Measurements from ENCODE around the gene SIRT3.

SIRT3 gene

DNA sequence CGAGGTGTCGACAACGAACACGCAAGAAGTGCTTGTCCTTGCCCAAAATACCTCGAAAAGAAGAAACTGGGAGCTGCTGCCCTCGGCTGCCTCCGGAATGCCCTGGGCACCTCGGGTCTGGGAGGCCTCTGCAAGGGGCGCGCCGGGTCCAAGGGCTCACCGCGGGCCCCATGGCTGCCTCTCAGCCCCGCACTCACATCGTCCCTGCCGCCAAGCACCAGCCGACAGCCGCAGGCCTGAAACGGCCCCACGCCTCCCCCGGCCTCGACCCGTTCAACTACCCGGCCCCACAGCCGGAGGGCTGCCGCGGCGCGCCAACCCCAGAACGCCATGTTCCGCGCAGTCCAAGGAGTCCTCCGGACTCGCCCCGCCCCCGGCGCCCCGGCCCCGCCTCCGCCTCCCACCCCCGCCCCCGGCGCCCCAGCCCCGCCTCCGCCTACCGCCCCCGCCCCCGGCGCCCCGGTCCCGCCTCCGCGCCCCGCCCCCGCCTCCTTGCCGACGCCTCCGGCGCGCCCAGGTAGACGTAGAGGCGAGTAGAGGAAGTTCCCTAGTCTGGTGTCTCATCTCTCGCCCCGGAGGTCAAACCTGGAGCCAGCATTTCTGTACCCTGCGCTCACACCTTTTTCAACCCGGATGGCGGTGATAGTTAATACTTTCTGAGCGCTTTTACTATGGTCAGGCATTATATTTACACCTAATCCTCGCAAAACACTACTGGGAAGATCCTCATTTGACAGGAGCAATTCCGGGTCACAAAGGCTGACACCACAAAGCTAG is at the start of gene SIRT3:
Gene SIRT3, minus strand, starts transcription at position 346 of the 777 bp plus-strand sequence. Its CDS starts 14 bp downstream, at position 332.
- peak; percentile 80 for DNase-seq (ENCODE audit: low read depth, low spot score)

DNA sequence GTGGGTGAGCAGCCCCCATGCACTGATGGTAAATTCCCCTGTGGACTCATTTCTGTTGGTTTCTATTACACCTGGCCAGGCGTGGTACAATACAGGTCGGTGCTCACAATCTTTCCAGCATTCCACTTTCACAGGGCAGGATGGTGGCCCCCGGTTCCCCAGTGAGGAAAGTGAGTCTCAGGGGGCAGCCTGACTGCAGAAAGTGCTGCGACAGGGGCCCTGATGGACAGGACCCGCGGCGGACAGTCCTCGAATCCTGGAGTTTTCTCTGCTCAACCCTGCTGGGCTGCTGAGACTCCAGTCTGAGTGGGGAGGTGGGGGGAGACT is 49.7 kb upstream of the SIRT3 start:
- no peak for DNase-seq (ENCODE audit: low read depth, low spot score)

DNA sequence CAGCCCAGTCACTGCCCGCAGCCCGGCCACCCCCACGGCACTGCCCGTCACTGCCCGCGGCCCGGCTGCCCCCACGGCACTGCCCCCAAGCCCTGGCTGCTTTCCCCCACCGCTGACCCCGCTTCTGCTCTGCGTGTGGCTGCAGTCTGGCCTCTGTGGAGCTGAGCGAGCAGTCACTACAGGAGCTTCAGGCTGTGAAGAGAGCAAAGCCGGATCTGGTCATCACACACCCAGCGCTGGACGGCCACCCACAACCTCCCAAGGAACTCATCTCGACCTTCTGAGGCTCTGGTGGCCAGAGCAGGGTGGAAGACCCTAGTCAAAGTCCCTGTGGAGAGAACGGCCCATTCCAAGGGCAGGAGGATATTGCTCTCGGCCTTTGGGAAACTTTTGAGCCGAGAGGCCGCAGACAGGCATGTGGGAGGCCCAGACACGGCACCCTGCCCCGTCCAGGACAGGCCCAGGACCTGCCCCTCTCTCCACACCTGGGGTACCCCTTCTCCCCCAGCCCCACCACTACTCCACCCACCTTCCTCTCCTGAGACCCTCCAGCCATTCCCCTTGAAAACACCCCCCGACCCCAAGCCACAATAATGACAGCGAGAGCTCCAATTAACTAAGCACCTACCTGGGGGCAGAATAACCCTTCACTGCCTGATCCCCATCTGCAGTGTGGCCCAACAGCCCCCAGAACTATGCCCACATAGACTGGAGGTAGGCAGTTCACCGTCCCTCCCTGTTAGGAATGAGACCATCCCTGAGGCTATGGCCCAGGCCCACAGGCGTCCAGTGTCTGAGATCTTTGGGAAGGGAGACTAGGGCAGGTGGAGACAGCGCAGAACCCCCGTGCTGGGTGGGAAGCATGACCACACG is 49.1 kb upstream of the SIRT3 start:
- DNase-seq (ENCODE audit: low read depth, low spot score): no peak

DNA sequence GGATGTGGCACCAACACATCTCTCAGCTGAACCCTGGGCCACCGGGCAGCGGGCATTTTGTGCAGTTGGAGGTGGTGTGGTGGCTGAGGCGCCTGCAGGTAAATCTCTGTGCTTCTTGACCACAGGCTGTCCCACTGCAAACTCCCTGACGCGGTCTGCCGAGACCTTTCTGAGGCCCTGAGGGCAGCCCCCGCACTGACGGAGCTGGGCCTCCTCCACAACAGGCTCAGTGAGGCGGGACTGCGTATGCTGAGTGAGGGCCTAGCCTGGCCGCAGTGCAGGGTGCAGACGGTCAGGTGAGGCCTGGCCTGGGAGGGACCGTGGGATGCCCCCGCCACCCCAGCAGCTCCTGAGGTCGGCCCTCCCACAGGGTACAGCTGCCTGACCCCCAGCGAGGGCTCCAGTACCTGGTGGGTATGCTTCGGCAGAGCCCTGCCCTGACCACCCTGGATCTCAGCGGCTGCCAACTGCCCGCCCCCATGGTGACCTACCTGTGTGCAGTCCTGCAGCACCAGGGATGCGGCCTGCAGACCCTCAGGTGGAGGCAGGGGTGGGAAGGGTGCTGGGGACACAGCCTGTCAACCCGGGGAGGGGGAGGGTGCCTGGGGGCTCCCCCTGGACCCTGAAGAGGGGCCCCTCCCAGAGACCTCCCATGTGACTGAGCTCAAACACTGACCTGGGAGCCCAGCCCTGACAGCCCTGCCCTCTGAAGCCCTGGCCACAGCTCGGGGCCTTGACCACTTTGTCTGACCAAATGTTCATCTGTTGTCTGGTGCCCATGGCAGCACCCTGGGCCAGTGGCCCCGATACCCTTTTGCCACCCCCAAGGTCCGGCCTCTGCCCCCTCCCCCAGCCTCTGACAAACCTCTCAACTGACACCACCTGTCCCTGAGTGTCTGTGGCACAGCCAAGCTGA is 48.2 kb upstream of the SIRT3 start:
- DNase-seq (ENCODE audit: low read depth, low spot score): no peak

DNA sequence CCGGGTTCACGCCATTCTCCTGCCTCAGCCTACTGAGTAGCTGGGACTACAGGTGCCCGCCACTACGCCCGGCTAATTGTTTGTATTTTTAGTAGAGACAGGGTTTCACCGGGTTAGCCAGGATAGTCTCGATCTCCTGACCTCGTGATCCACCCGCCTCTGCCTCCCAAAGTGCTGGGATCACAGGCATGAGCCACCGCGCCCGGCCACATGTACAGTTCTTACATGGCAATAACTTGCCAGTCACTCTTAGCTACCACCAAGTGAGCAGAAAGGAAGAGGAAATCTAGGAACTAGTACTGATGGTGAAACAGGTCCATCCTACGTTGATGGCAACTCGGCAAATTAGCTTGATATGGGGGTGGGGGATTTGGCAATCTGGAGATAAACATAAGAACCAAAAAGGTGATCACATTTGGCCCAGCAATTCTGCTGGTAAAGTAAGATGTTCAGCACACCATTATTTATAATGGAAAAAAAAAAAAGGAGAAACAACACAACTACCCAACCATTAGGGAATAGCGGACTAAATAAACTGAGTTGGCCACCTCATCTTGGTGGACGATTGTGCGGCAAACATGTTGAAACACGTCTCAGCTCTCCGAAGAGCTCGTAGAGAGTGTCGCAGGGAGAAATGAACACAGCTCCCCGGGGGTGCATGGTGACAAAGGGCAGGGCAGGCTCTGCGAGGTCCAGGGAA is 47.4 kb upstream of the SIRT3 start:
- DNase-seq (ENCODE audit: low read depth, low spot score): no peak

DNA sequence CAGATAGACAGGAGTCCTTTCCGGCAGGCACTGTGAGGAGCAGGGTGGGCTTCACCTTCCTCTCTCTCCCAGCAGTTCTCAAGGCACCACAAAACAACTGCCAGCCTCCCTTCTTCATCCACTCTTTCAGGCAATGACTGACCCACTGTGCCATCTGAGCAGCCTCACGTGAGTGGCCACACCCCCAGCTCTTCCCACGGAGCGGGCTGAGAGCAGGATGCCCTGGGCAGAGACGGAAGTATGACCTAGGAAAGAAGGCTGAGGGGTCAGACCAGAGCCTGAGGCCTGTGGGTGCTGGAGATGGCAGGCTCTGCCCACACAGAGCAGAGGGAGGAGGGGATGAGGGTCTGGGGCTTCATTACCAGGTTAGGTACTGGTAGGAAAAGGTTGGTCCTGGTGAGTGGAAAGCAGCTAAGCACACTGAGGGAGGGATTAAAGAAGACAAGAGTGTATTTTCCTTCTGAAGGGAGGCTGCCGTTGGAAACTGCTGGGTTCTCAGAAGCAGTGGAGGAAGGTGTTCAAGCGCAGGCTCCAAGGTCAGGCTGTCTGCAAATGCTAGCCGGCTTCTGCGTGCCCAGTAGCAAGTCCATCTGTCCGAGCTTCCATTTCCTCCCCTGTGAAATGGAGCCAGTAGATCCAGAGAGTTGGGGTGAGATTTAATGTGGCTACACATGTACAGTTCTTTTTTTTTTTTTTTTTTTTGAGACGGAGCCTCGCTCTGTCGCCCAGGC is 46.7 kb upstream of the SIRT3 start:
- no peak for DNase-seq (ENCODE audit: low read depth, low spot score)

DNA sequence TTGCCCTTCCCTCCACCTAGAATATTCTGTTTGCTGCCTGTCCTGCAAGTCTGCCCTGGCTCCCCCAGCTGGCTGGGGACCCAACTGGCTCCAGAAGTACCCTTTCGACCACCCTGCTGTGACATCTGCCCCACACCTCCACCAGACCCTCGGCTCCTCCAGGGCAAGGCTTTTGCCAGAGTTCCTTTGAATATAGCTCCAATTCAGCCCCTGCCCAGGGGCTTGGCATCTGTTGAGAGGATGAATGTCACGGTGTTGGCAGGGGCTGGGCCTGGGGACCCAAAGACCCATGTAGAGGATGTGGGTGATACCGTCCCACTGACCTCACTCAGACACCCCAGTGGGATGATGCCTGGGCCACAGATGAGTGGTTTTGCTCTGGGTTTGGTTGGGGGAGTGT is 46.0 kb upstream of the SIRT3 start:
- no peak for DNase-seq (ENCODE audit: low read depth, low spot score)

DNA sequence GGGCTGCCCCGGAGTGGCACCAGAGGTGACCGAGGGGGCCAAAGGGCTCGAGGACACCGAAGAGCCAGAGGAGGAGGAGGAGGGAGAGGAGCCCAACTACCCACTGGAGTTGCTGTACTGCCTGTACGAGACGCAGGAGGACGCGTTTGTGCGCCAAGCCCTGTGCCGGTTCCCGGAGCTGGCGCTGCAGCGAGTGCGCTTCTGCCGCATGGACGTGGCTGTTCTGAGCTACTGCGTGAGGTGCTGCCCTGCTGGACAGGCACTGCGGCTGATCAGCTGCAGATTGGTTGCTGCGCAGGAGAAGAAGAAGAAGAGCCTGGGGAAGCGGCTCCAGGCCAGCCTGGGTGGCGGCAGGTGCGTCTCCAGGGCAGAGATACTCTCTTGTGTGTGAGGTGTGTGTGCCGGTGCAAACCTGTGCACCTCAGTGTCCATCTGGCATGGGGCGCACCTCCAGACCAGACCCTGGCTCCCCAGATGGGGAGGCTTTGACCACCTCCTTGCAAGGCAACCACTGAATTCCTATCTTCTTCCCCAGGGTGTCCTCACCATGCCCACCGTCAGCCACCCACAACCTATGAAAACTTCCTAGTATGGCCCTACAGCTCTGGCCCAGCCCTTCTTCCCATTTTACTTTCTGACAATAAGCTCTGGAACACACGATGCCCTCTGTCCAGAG is 45.5 kb upstream of the SIRT3 start:
- DNase-seq (ENCODE audit: low read depth, low spot score): no peak

DNA sequence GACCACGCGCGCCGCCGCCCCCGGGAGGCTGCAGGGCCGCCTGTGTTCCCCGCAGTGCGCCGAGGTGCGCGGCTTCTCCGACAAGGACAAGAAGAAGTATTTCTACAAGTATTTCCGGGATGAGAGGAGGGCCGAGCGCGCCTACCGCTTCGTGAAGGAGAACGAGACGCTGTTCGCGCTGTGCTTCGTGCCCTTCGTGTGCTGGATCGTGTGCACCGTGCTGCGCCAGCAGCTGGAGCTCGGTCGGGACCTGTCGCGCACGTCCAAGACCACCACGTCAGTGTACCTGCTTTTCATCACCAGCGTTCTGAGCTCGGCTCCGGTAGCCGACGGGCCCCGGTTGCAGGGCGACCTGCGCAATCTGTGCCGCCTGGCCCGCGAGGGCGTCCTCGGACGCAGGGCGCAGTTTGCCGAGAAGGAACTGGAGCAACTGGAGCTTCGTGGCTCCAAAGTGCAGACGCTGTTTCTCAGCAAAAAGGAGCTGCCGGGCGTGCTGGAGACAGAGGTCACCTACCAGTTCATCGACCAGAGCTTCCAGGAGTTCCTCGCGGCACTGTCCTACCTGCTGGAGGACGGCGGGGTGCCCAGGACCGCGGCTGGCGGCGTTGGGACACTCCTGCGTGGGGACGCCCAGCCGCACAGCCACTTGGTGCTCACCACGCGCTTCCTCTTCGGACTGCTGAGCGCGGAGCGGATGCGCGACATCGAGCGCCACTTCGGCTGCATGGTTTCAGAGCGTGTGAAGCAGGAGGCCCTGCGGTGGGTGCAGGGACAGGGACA is 44.8 kb upstream of the SIRT3 start:
- DNase-seq (ENCODE audit: low read depth, low spot score): no peak

DNA sequence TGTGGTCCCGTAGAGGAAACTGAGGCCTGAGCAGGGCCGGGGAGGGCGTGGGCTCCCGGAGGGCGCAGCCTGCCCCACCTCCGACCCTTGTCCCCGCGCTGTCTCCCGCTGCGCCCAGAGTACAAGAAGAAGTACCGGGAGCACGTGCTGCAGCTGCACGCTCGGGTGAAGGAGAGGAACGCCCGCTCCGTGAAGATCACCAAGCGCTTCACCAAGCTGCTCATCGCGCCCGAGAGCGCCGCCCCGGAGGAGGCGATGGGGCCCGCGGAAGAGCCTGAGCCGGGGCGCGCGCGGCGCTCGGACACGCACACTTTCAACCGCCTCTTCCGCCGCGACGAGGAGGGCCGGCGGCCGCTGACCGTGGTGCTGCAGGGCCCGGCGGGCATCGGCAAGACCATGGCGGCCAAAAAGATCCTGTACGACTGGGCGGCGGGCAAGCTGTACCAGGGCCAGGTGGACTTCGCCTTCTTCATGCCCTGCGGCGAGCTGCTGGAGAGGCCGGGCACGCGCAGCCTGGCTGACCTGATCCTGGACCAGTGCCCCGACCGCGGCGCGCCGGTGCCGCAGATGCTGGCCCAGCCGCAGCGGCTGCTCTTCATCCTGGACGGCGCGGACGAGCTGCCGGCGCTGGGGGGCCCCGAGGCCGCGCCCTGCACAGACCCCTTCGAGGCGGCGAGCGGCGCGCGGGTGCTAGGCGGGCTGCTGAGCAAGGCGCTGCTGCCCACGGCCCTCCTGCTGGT is 44.0 kb upstream of the SIRT3 start:
- DNase-seq (ENCODE audit: low read depth, low spot score): peak; percentile 68

DNA sequence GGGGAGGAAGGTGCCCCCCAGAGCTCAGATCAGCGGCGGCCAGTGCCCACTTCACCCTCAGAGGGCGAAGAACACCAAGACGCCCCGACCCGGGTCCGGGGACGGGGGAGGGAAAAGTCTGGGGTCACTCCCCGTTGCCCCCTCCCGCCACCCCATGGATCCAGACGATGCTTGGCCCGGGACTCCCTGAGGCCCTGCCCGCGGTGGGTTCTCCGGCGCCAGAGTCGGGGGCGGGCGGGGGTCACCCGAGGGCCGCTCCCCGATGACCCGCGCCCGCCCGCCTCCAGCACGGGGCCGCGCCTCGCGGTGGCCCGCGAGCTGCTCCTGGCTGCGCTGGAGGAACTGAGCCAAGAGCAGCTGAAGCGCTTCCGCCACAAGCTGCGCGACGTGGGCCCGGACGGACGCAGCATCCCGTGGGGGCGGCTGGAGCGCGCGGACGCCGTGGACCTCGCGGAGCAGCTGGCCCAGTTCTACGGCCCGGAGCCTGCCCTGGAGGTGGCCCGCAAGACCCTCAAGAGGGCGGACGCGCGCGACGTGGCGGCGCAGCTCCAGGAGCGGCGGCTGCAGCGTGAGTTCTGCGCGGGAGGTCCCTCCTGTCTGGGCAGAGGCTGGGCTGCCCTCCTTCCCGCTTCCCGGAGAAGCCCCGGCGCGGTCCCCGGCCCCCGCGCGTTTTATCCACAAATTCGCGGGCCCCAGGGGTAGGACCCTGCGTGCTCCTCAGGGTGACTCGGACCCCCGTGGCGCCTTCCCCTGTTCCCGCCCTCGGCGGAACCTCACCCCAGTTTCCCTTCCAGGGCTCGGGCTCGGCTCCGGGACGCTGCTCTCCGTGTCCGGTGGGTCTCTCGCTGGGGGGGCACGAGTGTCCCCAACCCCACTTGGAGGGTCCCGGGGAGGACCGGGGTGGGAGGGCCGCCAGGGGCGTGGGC is 43.2 kb upstream of the SIRT3 start:
- DNase-seq (ENCODE audit: low read depth, low spot score): no peak

DNA sequence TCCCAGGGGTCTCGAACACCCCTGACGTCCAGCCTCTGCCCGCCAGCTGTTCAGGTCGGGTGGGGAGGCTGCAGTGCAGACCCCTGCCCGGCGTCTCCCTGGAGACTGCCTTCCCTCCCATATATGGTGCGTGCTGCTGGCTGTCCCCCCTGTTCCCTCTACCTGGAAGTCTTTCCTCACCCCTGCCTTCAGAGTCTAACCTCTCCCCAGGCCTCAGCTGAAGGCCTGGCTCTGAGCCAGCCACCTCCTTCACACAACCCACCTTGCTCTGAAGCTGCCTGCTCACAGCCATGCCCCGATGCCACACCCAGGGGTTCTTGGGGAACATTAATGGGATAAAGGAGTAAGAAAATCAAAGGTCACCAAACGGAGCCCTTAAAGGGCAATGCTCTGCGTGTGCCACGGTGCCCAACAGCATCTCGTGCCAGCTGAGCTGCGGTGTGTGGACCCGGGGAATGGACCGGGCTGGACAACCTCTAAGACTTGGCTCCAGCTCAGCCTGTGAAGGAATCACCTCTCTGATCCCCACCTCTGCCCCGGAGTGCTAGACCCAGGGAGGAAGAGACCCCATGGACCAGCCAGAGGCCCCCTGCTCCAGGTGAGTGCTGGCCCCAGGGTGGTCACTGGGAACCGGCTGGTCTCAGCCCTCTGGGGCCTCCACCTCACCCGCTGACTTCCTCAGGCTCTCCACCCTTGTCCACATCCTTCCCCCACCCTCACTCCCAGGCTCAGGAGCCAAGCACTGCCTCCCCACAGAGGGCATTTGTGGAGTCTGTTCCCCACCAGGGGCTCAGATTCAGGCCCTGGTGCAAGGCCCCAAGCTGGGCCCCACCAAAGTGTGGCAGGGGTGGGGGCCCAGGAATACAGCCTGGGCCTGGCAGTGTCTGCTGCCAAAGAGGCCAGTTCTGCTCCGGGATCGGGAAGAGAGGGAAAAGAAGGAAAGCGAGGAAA is 42.1 kb upstream of the SIRT3 start, which contains the start of gene NLRP6:
Gene NLRP6, plus strand, starts transcription at position 407 of the 951 bp plus-strand sequence. Its CDS starts 163 bp downstream, at position 570.
- no peak for DNase-seq (ENCODE audit: low read depth, low spot score)

DNA sequence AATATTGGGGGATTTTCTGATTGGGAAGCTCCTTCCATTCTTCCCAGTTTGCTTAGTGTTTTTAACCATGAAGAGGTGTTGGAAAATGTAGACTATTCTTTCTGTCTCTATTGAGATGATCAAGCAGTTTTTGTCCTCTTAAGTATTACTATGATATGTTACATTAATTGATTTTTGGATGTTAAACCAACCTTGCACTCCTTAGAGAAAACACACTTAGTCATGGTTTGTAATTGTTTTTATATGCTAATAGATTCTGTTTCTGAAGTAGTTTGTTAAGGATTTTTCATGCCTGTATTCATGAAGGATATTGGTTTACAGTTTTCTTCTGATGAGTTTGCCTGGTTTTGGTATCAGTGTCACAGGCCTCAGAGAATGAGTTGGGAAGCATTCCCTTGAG is 40.1 kb upstream of the SIRT3 start:
- DNase-seq (ENCODE audit: low read depth, low spot score): no peak

DNA sequence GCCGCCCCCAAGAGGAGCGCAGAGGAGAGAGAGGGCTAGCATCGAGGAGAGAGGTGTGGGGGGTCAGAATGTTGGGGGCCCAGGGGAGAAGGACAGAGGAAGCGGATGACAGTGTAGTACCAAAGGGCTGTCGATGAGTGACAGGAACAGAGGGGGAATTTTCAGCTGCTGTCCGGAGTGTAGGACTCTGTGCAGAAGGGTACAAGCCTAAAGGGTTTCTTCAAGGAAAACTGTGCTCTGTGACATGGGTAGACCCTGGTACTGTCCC is 36.7 kb upstream of the SIRT3 start:
- no peak for DNase-seq (ENCODE audit: low read depth, low spot score)

DNA sequence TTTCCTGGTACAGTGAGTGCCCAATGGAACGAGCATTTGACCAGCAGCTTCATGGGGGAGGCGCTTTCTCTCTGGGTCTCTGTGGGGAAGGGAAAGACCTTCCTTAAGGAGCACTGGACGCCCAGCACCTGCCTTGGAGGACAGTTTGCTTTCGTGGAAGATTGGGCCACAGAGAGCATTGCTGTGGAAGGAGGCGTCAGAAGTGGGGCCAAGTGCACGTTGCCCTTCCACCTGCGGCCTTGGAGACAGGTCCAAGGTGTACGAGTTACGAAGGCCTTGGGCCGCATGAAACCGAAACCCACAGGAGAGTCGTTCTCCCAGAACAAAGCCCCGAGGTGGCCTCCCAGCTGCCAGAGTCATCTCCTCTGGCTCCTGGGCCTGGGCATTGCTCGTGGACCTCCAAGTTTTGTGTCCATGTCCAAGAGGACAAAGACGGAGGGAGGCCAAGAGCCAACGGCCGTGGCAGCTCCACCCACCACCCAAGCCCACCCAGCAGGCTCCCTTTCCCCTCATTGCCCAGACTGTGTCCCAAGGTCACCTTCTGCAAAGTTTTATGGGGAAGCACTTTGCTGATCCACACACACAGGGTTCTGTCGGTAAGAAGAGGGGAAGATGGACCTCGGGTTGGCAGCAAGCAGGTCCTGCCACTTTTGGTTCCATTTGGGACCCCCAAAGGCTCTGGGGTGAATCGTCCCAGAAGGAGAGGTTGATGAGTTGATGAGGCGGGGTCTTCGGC is 36.2 kb upstream of the SIRT3 start:
- no peak for DNase-seq (ENCODE audit: low read depth, low spot score)

DNA sequence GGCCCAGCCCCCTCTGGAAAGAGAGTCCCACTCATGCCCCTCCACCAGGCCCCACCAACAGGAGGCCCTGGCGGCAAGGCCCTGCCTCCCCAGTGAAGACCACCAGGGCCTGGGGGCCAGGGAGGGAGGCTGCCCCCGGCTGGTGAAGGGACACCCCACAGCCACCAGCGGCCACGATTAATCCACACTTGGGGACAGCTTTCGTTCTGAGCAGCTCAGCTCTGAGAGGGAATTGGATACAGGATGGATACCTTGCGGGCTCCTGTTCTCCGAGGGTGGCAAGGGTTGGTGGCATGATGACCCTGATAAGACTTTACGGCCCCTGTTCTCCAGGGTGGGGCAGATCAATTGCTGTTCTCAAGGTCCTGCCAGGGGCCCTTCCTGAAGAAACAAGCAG is 35.2 kb upstream of the SIRT3 start:
- DNase-seq (ENCODE audit: low read depth, low spot score): no peak

Measured in ELF-1 (cell line).